SIG-M5 treated with dmso at 0.1 percent for 504 hours (cell line): Measurements from ENCODE around the gene TMEM126A.
"Not testable (repeated sequence)": the region's sequence is repeated elsewhere in the genome, so short reads cannot be mapped to it uniquely, and the experiment has no call there.

ENCODE experiments used
- DNase-seq: peaks from one replicate; lab custom pipeline; 2025; ENCODE audit not compliant: unreplicated experiment; lab: John Stamatoyannopoulos, UW

Gene TMEM126A

GRCh38 chr11:85656777-85657176 is 9.0 kb downstream of the TMEM126A start:
- no peak for DNase-seq

- no peak for DNase-seq
Observed at GRCh38 chr11:85658180-85658579, 10.4 kb downstream of the TMEM126A start.

GRCh38 chr11:85661972-85662664 is 14.4 kb downstream of the TMEM126A start:
- no peak for DNase-seq

GRCh38 chr11:85663080-85663752 is 15.4 kb downstream of the TMEM126A start:
- peak; percentile 29 for DNase-seq

GRCh38 chr11:85663753-85664614 is 16.2 kb downstream of the TMEM126A start:
- DNase-seq = peak; percentile 75

GRCh38 chr11:85664615-85665481 is 17.1 kb downstream of the TMEM126A start, which contains the start of gene CREBZF:
Gene CREBZF, minus strand, starts transcription at chr11:85665129. Its CDS starts 254 bp downstream, at chr11:85664875.
- peak; percentile 94 for DNase-seq

- no peak for DNase-seq
Observed at GRCh38 chr11:85665733-85666132, 18.0 kb downstream of the TMEM126A start.

- no peak for DNase-seq
Observed at GRCh38 chr11:85666687-85667086, 18.9 kb downstream of the TMEM126A start.

GRCh38 chr11:85668157-85668556 is 20.4 kb downstream of the TMEM126A start:
- DNase-seq = no peak

- not testable (repeated sequence) for DNase-seq
Observed at GRCh38 chr11:85670949-85671663, 23.3 kb downstream of the TMEM126A start.

GRCh38 chr11:85672105-85672902 is 24.5 kb downstream of the TMEM126A start:
- no peak for DNase-seq

- DNase-seq = no peak
Observed at GRCh38 chr11:85673393-85673792, 25.6 kb downstream of the TMEM126A start.

- DNase-seq = no peak
Observed at GRCh38 chr11:85679576-85679975, 31.8 kb downstream of the TMEM126A start.

GRCh38 chr11:85680897-85681296 is 33.1 kb downstream of the TMEM126A start:
- no peak for DNase-seq

GRCh38 chr11:85682330-85683305 is 34.9 kb downstream of the TMEM126A start:
- DNase-seq = no peak

GRCh38 chr11:85685125-85685819 is 37.5 kb downstream of the TMEM126A start:
- no peak for DNase-seq

GRCh38 chr11:85685820-85686459 is 38.2 kb downstream of the TMEM126A start, which contains the start of gene CCDC89:
Gene CCDC89, minus strand, starts transcription at chr11:85686195. Its CDS starts 65 bp downstream, at chr11:85686130.
- no peak for DNase-seq
